ENCODE measurements around the gene KICS2. TPM values are rescaled to one million over a fixed set of nuclear protein-coding genes. Genes with fewer than 3 reads are reported as not detected.

KICS2 gene
- total RNA-seq, 1 donor from 2014 or later: 5.4 TPM

DNA sequence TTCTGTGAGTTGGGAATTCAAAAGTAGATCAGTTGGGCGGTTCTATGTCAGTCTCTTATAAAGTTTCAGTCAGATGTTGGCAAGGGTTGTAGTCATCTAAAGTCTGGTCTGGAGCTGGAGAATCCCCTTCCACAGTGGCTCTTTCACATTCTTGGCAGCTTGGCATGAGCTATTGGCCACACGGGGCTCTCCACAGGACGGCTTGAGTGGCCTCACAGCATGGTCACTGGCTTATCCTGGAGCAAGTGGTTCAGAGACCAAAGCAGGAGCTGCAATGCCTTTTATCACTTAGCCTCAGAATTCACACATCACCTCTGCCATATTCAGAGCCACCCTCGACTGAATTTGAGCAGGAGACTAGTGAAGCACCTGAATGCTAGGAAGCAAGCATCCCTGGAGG, 7.1 kb upstream of the KICS2 start:
- ATAC-seq (no peak), DNase-seq (no peak)
- intact Hi-C loops (cut with DNase I): no loop called here
- H3K27me3 ChIP-seq: no peaks in the 10 kb centered on the region
- H3K27ac ChIP-seq: no peak overlapping the region
- H3K4me3 ChIP-seq: no peak overlapping the region
- no peak for TF ChIP-seq CTCF (IDR thresholded peaks at IDR 0.05)
- H3K9me3 ChIP-seq: no peaks in the 10 kb centered on the region
- H3K4me1 ChIP-seq: no peaks in the 10 kb centered on the region
- H3K36me3 ChIP-seq: no peaks in the 10 kb centered on the region

DNA sequence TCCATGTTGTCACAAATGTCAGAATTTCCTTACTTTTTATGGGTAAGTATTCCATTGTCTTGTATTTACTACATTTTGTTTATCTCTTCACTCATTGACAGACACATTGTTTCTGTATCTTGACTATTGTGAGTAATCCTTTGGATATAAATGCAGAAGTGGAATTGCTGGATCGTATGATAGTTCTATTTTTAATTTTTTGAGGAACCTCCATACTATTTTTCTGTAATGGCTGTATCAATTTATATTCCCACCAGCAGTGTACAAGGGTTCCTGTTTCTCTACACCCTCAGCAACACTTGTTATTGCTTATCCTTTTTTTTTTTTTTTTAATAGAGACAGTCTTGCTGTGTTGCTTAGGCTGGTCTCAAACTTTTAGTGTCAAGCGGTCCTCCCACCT, 3.5 kb upstream of the KICS2 start:
- intact Hi-C loops (cut with DNase I): no loop called here
- H3K4me1 ChIP-seq: peaks cover 8% of the 10 kb centered on the region
- no peak for DNase-seq
- H3K4me3 ChIP-seq: no peak overlapping the region
- H3K36me3 ChIP-seq: no peaks in the 10 kb centered on the region
- H3K27ac ChIP-seq: no peak overlapping the region
- no peaks in the 10 kb centered on the region for H3K27me3 ChIP-seq
- TF ChIP-seq CTCF (IDR thresholded peaks at IDR 0.05): no peak
- H3K9me3 ChIP-seq: no peaks in the 10 kb centered on the region
- ATAC-seq: no peak

DNA sequence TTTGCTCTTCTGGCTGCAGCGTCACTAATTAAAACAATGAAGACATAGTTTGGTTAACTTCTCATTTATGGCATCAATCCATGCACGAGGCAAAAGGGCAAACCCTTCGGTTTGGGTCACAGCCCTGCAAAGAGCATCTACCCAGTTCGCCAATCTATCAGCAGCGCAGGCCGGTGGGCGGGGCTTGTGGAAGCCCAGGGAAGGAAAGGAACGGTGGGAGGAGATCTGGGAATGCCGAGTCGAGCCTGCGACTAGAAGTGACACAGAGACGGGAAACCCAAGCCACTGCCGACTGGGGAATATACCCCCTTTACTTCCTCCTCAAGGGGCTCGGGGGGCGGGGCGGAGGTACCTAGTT, 466 bp downstream of the KICS2 start:
- Histone ChIP-seq H3K27me3 (no peaks in the 10 kb centered on the region), H3K27ac (peak overlapping the region; percentile 97), H3K36me3 (no peaks in the 10 kb centered on the region), H3K4me1 (peaks cover 8% of the 10 kb centered on the region), H3K4me3 (peak overlapping the region; percentile 86), H3K9me3 (no peaks in the 10 kb centered on the region)
- ATAC-seq (peak; percentile 89), DNase-seq (peak; percentile 94)
- intact Hi-C loops (cut with DNase I): no loop called here
- no peak for TF ChIP-seq CTCF (IDR thresholded peaks at IDR 0.05)

GRCh38 chr12:64220046-64220445, 2.0 kb downstream of the KICS2 start:
- DNase-seq (no peak), ATAC-seq (no peak)
- Histone ChIP-seq H3K36me3 (peaks cover 1% of the 10 kb centered on the region), H3K27ac (no peak overlapping the region), H3K27me3 (no peaks in the 10 kb centered on the region), H3K9me3 (no peaks in the 10 kb centered on the region), H3K4me3 (no peak overlapping the region), H3K4me1 (peaks cover 8% of the 10 kb centered on the region)
- intact Hi-C loops (cut with DNase I): no loop called here
- no peak for TF ChIP-seq CTCF (IDR thresholded peaks at IDR 0.05)

GRCh38 chr12:64219145-64219544, 3.0 kb downstream of the KICS2 start:
- DNase-seq: no peak

More at GRCh38 chr12:64219145-64219544, 3.0 kb downstream of the KICS2 start:
- Histone ChIP-seq H3K36me3 (peaks cover 10% of the 10 kb centered on the region), H3K27ac (no peak overlapping the region), H3K4me1 (peaks cover 8% of the 10 kb centered on the region), H3K27me3 (no peaks in the 10 kb centered on the region), H3K4me3 (no peak overlapping the region), H3K9me3 (no peaks in the 10 kb centered on the region)
- TF ChIP-seq CTCF (IDR thresholded peaks at IDR 0.05): no peak
- intact Hi-C loops (cut with DNase I): no loop called here
- ATAC-seq: no peak

Data from upper lobe of right lung (tissue), 1 donor.